Esophagus mucosa (tissue), 1 donor: ENCODE data around the gene DHRS11. TPM values are rescaled to one million over a fixed set of nuclear protein-coding genes. Genes with fewer than 3 reads are reported as not detected.

ENCODE experiments used
- total RNA-seq: library from RNA; stranded (reverse); gene quantifications from one replicate; pipeline ENCODE4 v1.2.4, GENCODE V29; 2023
- donor health status: DM: yes; HTN: yes; CAD: no.

DHRS11 gene
- total RNA-seq, 1 donor from 2014 or later = 8.4 TPM

Other genes starting within 250 kb of the DHRS11 start
- gene TBC1D3H, start 203.4 kb upstream of the DHRS11 start, total RNA-seq = not detected
- 24.4 TPM for gene ZNHIT3, start 105.2 kb upstream of the DHRS11 start, total RNA-seq
- 73.3 TPM for gene MYO19, start 57.0 kb upstream of the DHRS11 start, total RNA-seq
- gene PIGW, start 56.9 kb upstream of the DHRS11 start, total RNA-seq = 14.3 TPM
- 43.6 TPM for gene GGNBP2, start 47.0 kb upstream of the DHRS11 start, total RNA-seq
- gene MRM1, start 9.7 kb downstream of the DHRS11 start, total RNA-seq = 4.8 TPM